Measurements from ENCODE around the gene COPA.
A peak's percentile ranks its signal among the peaks of the same experiment; 100 is the strongest.
"Not testable (repeated sequence)": the region's sequence is repeated elsewhere in the genome, so short reads cannot be mapped to it uniquely, and the experiment has no call there.

The COPA gene

GRCh38 chr1:160322831-160323230, 20.2 kb downstream of the COPA start:
- no peak for DNase-seq

- no peak for DNase-seq
Measured at GRCh38 chr1:160315359-160315758, 27.7 kb downstream of the COPA start.

- DNase-seq: no peak
Measured at GRCh38 chr1:160309571-160309970, 33.5 kb downstream of the COPA start.

GRCh38 chr1:160309185-160309557, 33.9 kb downstream of the COPA start:
- no peak for DNase-seq

GRCh38 chr1:160308451-160309184, 34.4 kb downstream of the COPA start:
- no peak for DNase-seq

- no peak for DNase-seq
Measured at GRCh38 chr1:160307118-160307791, 35.8 kb downstream of the COPA start.

GRCh38 chr1:160300173-160300572, 42.9 kb downstream of the COPA start:
- no peak for DNase-seq

- DNase-seq: no peak
Measured at GRCh38 chr1:160296036-160296435, 47.0 kb downstream of the COPA start.

GRCh38 chr1:160293020-160293968, 49.8 kb downstream of the COPA start:
- no peak for DNase-seq

GRCh38 chr1:160291248-160292220, 51.5 kb downstream of the COPA start:
- peak; percentile 87 for DNase-seq

GRCh38 chr1:160287769-160288168, 55.3 kb downstream of the COPA start:
- DNase-seq: not testable (repeated sequence)

- no peak for DNase-seq
Measured at GRCh38 chr1:160285506-160285905, 57.5 kb downstream of the COPA start.

GRCh38 chr1:160284782-160285344, 58.2 kb downstream of the COPA start, which contains the start of gene PEX19:
Gene PEX19 (minus strand): TSS chr1:160285133. CDS start chr1:160285124, 9 bp downstream.
- peak; percentile 96 for DNase-seq

GRCh38 chr1:160284220-160284781, 58.7 kb downstream of the COPA start:
- DNase-seq: peak; percentile 3

GRCh38 chr1:160282807-160283206, 60.2 kb downstream of the COPA start:
- no peak for DNase-seq

- DNase-seq: no peak
Measured at GRCh38 chr1:160277987-160278386, 65.1 kb downstream of the COPA start.

GRCh38 chr1:160277330-160277729, 65.7 kb downstream of the COPA start:
- DNase-seq: no peak

GRCh38 chr1:160271025-160271424, 72.0 kb downstream of the COPA start:
- no peak for DNase-seq

GRCh38 chr1:160267284-160267991, 75.6 kb downstream of the COPA start:
- DNase-seq: no peak

- DNase-seq: no peak
Measured at GRCh38 chr1:160264795-160265307, 78.2 kb downstream of the COPA start.
